NCI-H128 (cell line): ENCODE results near the gene NAA10.
A peak's percentile ranks its signal among the peaks of the same experiment; 100 is the strongest.
"Not testable (repeated sequence)": the region's sequence is repeated elsewhere in the genome, so short reads cannot be mapped to it uniquely, and the experiment has no call there.

ENCODE experiments used
- DNase-seq: peaks from one replicate; lab custom pipeline; 2025; ENCODE audit not compliant: unreplicated experiment; lab: John Stamatoyannopoulos, UW

The NAA10 gene

DNA sequence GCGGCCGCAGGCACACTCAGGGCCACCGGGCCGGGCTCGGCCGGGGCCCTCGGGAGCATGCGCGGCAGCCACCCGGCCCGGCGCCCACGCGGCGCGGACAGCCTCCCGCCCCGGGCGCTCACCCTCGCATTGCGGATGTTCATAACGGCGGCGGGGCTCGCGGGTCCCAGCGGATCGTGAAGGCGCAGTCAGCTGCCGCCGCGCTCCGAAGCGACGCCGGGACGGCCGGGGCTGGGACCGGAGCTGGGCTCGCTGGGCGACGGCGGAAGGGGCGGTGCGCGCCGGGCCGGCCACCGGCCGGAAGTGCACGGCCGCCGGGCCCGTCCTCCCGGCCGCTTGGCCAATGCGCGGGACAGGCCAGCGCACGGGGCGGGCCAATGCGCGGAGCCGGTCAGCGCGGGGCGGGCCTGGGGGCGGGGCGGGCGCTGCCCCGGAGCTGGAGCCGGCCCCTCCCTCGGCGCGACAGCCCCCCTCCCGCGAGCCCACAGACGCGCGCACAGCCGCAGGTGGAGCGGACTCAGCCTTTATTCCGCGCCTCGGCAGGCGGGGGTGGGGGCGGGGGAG, at the start of gene NAA10:
TSS of gene NAA10 (minus strand) at position 276 of the 564 bp plus-strand sequence. CDS start at position 143, 133 bp downstream.
- peak; percentile 30 for DNase-seq

DNA sequence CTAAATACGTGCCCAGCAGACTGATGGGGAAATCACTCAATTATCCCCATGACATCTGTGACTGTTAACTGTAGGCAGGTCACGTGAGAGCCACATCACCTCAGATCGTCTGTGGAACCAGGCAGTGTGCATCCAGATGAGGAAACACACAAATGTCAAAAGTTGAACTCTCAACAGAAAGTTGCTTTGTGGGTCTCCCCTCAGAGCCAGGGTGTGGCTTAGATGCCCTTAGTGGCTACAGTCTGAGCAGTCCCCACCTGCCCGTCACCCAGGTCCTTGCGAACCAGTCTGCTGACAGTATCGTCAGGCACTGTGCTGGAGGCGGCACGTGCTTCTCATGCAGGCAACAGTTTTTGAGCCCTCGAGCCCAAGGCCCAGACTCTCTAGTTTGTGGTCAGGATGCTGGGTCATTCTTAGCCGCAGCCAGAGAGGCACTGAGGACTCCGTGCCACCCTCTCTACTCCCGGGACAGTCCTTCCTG, 48.5 kb upstream of the NAA10 start:
- no peak for DNase-seq

DNA sequence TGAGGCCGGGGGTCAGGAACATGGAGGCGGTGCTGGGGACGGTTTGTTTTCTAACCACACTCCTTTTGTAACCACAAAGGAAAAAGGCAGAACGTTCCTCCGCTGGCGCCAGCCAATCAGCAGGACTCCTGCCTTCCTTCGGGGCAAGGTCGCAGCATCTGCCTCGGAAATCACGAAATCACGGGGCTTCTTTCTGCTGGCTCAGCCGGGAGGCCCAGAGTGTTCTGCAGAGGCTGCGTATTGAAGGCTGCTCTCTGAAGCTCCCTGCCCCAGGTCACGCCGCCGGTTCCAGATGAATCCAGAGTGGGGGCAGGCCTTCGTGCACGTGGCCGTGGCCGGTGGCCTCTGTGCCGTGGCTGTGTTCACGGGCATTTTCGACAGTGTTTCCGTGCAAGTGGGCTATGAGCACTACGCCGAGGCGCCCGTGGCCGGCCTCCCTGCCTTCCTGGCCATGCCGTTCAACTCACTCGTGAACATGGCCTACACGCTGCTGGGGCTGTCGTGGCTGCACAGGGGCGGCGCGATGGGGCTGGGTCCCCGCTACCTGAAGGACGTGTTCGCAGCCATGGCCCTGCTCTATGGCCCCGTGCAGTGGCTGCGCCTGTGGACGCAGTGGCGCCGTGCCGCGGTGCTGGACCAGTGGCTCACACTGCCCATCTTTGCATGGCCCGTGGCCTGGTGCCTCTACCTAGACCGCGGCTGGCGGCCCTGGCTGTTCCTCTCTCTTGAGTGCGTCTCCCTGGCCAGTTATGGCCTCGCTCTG, 47.1 kb upstream of the NAA10 start:
- no peak for DNase-seq

DNA sequence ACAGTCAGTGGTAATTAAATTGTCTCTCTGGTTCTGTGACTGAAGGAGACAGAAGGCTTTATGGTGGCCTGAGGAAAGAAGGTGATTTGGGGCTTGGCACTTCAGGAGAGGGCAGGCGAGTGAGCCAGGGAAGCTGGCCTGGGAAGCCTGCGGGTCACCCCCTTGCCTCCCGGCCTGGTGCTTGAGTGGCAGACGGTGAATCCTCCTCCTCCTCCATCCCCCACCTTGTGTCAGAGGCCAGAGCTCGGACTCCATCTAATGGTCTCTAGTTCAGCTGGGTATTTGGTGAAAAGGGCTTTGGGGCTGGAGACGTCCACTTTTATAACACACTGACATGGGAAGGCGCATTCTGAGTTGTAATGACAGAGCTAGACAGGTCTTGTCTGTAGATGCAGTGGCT, 46.4 kb upstream of the NAA10 start:
- DNase-seq, result no peak

DNA sequence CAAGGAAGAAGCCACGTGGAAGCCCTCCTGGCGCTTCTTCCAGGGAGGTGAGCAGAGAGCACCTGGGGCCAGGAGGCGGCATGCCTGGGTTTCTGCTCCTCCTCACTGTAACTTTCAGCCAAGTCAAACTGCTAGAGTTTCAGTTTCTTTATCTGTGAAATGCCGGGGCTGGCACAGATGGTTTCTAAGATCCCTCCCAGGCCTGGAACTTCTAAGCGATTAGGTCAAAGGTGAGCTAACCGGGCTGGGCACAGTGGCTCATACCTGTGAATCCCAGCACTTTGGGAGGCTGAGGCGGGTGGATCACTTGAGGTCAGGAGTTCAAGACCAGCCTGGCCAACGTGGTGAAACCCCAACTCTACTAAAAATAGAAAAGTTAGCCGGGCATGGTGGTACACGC, 45.6 kb upstream of the NAA10 start:
- DNase-seq, result not testable (repeated sequence)

DNA sequence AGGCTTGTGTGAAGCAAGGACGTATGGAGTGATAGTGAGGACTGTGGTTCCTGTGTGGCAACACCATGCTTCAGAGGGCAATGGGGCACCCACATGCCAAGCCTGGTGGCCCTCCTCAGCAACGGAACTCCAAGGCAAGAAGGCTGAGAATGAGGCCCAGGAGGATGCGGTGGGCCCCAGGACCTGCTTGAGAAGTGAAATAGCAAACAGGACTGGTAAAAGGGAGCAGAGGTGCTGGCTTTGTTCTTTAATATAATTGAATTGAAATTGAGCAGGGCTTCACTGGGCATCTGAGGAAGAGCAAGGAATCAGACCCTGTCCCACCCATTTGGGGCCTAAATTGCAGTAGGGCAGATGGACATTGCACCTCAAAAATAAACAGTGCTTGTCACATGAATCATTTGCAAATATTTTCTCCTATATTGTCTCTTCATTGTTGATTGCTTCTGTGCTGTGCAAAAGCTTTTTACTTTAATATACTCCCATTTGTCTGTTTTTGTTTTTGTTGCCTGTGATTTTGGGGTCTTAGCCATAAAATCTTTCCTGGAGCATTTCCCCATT, 40.0 kb upstream of the NAA10 start:
- DNase-seq, result no peak

DNA sequence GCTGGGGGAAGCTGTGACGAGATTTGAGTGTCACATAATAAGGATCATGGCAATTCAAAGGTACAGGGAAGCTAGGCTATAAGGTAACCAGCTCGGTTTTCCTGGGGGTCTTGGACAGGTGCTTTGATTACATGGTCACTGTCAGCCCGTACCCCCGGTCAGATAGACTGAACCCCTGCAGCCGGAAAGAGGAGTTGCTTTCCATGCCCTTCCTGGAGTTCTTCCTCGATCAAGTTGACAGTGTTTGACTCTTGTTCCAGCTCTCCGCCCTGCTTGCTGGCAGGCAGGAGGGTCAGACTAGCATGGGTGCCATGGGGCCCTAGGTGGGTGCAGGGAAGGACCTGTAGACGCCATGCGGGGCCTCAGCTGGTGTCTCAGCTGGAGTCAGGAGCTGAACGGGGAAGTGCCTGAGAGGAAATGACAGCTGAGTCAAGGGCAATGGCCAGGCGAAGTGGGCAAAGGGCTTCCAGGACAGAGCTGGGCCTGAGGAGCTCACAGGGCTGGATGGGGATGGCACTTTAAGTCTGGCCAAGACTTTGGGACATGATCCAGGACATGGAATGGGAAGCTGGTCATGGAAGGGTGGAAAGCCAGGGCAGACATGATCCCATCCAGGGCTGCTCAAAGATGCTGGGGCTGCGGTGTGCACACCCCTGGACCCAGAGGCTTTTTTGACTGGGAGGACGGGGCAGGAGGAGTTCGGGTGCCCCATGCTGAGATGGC, 39.3 kb upstream of the NAA10 start:
- no peak for DNase-seq

DNA sequence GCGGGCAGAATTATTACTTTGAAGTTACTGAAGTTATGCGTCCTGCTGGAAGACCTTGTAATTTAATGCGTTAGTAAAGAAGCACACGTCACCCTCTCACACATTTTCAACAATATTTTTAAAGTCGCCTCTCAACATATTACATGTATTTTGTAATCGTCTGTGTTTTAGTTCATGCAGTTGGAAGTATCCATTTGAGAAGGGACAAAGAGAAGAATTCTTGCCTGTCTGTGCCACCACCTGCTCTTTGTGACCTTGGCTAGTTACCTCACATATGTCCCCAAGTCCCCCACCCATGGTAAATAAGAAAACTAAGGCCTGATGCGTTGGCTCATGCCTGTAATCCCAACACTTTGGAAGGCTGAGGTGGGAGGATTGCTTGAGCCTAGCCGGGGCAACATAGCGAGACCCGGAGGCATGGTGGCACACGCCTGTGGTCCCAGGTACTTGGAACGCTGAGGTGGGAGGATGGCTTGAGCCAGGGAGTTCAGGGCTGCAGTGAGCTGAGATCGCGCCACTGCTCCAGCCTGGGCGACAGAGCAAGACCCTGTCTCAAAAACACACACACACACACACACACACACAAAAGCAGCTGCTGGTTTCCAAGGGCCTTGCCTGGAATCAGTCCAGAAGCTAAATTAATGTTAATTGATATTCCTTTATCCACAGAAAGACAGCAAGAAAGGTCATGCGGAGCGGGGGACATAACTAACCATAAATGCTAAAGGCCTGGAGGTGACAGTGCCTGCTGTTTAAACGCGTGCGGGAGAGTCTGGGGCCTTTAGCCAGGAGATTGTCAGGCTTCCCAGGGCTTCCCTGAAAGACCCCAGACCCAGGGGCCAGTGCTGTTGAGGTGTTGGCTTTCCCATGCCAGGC, 38.5 kb upstream of the NAA10 start:
- DNase-seq, result no peak

DNA sequence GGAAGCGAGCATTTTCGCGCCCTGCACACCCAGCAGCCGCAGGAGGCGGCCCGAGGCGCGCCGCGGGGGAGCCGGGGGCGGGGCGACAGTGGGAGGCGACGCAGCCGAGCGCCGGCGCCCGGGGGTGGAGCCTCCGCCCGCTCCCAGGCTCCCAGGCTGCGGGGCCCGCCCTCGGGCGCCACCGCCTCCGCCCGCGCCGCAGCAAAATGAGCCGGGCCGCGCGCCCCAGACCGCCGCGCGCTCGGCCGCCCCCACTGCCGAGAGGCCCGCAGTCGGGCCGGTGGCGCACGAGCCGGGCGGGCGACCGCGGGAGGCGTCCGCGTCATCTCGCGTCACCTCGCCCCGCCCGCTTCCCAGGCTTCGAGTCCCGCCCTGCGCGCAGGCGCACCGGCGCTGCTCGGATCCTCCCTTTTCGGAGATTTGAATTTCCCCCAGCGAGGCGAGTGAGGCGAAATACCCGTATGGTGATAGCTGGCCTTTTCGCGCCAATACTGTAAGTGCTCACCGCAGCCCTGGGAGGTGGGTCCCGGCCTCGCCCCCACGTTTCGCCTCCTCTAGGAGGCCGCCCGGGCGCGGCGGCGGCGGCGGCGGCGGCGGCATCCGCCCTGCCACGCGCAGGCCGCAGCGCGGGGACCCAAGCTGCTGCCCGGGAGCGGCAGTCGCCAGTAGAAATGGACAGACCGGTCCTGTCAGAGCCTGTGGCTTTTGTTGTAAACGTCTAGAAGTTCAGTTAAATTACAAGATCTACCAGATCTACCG, 37.7 kb upstream of the NAA10 start, which contains the start of gene TMEM187:
TSS of gene TMEM187 (plus strand) at position 387 of the 759 bp plus-strand sequence. CDS start 9,309 bp downstream, outside the sequence.
- DNase-seq, result peak; percentile 88

DNA sequence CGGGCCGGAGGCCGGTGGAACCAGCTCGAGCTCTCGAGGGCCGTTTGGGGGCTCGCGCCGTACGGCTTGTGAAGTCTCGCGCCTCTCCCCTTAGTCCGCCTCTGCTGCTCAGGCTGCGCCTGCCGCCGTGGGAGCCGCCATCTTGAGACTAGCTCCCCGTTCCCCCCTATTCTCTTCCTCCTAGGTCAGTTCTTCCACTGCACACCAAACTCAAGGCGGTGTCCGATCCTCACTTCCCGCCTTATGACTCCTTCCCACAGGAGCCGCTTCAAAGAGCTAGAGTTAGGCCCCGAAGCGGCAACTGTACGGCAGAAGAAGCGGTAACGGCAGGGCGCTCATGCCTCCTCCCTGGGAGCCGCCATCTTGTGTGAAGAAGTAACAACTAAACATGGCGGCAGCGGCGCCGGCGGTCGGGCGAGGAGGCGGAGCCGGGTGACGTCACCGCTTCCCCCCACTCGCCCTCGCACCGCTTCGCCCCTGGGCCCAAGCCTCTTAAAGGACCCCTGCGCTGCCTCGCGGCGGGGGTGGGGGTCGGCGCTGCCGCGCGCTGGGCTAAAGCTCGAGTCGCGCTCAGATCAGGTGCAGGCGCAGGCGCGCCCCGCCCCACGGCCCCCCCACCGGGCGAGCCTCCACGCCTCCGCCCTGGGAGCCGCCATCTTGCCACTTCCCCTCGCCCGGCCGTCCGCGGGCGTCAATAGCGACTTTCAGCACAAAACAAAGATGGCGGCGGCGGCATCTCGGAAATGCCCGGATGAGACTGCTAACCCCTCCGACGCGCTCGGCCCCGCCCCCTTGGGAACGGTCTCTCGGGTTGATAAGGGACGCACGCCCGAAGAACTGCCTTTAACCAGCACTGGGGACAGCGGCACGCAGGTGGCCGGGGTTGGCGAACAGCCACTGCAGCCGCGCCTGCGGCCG, 36.9 kb upstream of the NAA10 start, which contains the start of gene HCFC1:
TSS of gene HCFC1 (minus strand) at position 369 of the 918 bp plus-strand sequence. CDS start 978 bp downstream, outside the sequence.
- DNase-seq, result peak; percentile 82

DNA sequence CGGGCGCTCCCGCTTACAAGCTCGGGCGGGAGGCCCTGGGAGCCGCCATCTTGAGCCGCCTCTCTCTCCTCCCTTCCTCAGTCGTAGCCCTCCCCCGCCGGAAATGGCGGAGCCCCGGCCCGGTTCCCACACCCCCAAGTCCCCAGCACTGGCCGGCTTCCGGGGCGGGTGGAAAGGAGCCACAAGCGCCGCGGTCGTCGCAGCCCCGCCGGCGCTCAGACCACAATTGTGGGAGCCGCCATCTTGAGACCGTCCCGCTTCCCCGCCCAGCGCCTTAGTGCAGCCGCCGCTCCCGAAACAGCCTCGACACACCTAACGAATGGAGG, 36.2 kb upstream of the NAA10 start:
- DNase-seq, result peak; percentile 43

DNA sequence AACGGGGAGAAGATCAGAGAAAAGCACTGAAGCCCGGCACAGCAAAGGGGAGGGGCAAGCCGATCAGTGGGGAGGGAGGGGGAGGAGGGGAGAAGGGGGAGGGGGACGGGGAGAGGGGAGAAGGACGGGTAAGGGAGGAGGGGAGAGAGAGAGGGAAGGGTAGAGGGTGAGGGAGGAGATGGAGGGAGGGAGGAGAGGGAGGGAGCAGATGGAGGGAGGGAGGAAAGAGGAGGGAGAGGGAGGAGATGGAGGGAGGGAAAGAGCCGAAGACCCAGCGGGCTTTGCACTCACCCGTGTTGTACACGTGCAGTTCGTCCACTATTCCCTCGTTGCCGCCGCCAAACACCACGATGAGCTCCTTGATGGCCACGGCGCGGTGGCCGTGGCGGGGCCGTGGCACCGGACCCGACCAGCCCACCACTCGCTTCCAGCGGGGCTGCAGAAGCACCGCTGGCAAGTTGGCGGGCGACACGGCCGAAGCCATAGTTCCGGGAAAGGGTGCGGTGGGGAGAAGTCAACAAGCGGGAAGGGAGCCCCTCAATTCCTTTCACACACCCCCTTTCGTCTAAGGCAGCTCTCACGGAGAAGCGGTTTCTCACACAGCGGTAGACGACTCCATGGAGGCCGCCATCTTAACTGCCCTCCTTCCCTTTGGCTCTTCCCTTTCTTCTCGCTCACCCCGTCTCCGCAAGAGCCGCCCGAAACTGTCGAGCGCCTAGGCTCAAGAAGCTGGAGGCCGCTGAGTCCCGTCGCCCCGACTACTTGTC, 35.7 kb upstream of the NAA10 start:
- no peak for DNase-seq

DNA sequence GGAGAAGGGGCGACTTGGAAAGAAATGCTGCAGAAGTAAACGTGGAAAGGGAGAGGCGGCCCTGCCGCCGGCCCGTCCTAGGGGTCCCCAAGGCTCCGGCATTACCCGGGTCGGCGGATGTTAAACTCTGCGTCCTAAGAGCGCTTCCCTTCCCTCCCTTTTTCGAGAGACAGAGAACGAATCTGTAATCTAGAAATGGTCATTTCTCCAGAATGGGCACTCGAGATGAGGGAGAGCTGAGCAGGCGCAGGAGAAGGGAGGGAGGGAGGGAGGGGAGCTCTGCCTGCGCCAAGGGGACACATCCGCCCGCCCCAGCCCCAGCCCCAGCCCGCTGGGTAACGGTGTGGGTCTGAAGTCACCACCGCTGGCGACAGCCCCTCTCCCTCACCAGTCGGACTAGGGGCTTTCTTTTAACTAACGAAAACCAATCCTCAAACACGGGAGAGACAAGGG, 35.1 kb upstream of the NAA10 start:
- no peak for DNase-seq

DNA sequence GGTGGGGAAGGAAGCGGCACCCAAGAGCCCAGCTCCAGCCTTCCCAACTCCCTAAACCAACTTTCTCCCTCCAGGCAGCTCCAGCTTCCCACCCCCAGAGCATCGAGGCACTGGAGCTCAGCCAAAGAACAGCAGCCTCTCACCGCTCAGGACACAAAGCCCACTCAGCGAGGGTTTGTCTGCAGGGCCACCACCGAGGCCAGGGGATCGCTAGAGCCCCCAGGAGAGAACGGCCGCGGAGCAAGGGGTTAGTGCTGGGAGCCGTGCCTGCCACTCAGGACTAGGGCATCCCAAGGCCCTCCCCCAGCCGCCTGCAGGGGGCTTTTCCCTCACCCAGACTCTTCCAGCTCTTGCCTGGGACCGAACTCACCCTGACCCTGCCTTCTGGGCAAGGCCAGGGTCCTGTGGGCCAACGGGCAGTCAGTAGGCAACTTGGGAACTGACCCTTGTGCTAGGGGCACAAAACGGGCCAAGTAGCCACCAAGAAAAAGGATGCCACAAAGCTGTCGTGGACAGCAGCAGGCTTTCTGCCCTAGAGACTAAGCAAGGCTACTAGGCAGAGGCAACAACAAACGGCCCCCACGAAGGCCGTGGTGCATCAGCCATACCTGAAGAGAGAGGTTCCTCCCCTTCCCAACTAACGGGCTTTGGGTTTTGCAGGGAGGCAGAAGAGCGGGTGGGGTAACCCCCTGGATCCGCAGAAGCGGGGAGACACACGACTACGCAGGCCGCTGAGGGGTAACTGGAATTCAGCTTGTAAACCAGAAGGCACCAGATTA, 34.5 kb upstream of the NAA10 start:
- DNase-seq, result no peak

DNA sequence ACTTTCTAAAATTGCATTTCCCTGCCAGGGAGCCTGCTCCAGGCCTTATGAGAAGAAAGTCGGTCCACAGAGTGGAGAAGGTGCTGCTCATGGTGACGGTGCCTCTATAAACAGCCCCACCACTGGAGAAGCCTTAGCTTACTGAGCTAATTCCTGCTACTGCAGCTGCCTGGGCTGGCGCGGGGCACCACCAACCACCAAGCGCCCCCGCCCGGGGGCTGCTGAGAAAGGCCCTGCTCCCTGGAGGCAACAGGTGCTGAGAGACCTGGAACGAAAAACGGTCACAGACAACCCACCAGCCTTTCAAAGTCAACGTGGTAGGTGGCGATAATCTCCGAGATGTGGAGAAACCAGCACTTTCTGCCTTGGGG, 33.9 kb upstream of the NAA10 start:
- no peak for DNase-seq

DNA sequence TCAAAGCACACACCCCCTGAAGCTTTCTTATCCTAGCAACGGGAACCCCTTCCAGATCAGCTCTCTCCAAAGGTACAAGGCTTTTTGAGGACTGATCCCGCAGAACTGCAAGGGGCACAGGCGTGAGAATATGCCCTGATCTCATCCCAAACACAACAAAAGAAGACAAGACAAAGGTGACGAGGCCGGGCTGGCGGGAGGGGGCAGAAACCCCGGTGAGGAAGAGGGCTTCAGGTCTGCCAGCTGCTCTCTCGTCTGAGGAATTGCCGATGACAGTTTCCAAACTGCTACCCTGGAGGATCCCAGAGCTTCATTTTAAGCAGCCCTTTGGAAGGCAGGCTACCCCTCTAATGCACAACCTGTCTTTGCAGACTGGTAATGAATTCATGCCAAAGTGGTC, 33.4 kb upstream of the NAA10 start:
- DNase-seq, result no peak

DNA sequence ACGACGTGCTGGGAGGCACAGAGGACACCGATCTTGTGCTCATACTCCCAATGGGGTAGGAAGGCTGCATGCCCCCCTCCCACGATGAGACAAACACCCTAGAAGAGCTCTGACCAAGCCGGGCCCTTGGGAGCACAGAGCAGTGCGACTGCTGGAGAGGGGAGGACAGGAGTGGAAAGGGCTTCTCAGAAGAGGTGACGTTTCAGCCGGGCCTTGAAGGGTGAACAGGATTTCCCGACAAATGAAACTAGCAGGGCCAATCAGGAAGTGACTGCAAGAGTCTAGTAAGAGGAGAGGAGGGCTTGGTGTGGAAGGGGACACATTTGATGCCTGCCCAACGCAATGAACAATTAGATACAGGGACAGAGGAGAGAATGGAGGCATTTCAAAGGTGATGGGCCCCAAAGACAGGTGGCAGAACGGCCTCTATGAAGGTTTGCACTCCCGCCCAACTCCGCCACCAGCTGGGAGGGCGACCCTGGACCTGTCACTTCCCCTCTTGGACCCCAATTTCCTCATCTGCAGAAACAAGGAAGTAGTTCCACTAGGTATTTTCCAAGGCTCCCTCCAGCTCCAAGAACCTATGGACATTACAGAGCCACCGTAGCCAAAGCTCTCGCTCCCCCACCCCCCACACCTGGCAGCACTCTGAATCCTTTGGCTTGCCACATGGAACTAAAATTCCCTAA, 32.8 kb upstream of the NAA10 start:
- DNase-seq, result no peak
